ENCODE data around the gene NFASC.

NFASC gene

GRCh38 chr1:204962742-204963632, 92.3 kb downstream of the NFASC start:
- Histone ChIP-seq H3K4me3 (ENCODE audit: insufficient read depth, low read length, poor library complexity, severe bottlenecking) (no peak overlapping the region), H3K27ac (ENCODE audit: low read depth, low read length) (no peak overlapping the region), H3K27me3 (ENCODE audit: low read length) (0 out of 2 replicates have a peak, but pooled peaks cover 3% of the 10 kb centered on the region), H3K36me3 (ENCODE audit: low read length) (no peaks in the 10 kb centered on the region), H3K9ac (ENCODE audit: low read length) (no peak overlapping the region), H3K4me2 (ENCODE audit: low read depth, low read length, poor library complexity, severe bottlenecking) (peak overlapping the region; percentile 21), H3K79me2 (ENCODE audit: insufficient read depth, low read length) (no peaks in the 10 kb centered on the region), H3F3A (ENCODE audit: insufficient read depth) (no peaks in the 10 kb centered on the region), H3K9me2 (replicated peaks; ENCODE audit: insufficient read depth, low read length) (no peaks in the 10 kb centered on the region), H2AFZ (ENCODE audit: low read depth, low read length, severe bottlenecking) (no peak overlapping the region), H3K9me3 (ENCODE audit: insufficient read depth, low read length) (no peaks in the 10 kb centered on the region), H4K20me1 (ENCODE audit: low read depth, low read length) (no peaks in the 10 kb centered on the region)
- no peak for TF ChIP-seq CTCF (IDR thresholded peaks at IDR 0.05; ENCODE audit: insufficient read depth, low read length, poor library complexity, severe bottlenecking)
- TF ChIP-seq EZH2phosphoT487 (conservative IDR thresholded peaks at IDR 0.05; ENCODE audit: low read length), result no peak

GRCh38 chr1:204967451-204967850, 96.8 kb downstream of the NFASC start:
- Histone ChIP-seq H3F3A (ENCODE audit: insufficient read depth) (no peaks in the 10 kb centered on the region), H3K79me2 (ENCODE audit: insufficient read depth, low read length) (no peaks in the 10 kb centered on the region), H3K27ac (ENCODE audit: low read depth, low read length) (no peak overlapping the region), H3K4me3 (ENCODE audit: insufficient read depth, low read length, poor library complexity, severe bottlenecking) (no peak overlapping the region), H3K4me2 (ENCODE audit: low read depth, low read length, poor library complexity, severe bottlenecking) (no peak overlapping the region), H3K9ac (ENCODE audit: low read length) (no peak overlapping the region), H4K20me1 (ENCODE audit: low read depth, low read length) (no peaks in the 10 kb centered on the region), H3K27me3 (ENCODE audit: low read length) (no peaks in the 10 kb centered on the region; the same call in 1 of the 2 replicates), H2AFZ (ENCODE audit: low read depth, low read length, severe bottlenecking) (no peak overlapping the region), H3K9me2 (replicated peaks; ENCODE audit: insufficient read depth, low read length) (no peaks in the 10 kb centered on the region), H3K9me3 (ENCODE audit: insufficient read depth, low read length) (no peaks in the 10 kb centered on the region), H3K36me3 (ENCODE audit: low read length) (no peaks in the 10 kb centered on the region)
- TF ChIP-seq EZH2phosphoT487 (conservative IDR thresholded peaks at IDR 0.05; ENCODE audit: low read length) (no peak), CTCF (IDR thresholded peaks at IDR 0.05; ENCODE audit: insufficient read depth, low read length, poor library complexity, severe bottlenecking) (no peak)

GRCh38 chr1:204968135-204968534, 97.5 kb downstream of the NFASC start:
- no peaks in the 10 kb centered on the region for H3K9me2 ChIP-seq (replicated peaks; ENCODE audit: insufficient read depth, low read length)
- no peaks in the 10 kb centered on the region for H3K79me2 ChIP-seq (ENCODE audit: insufficient read depth, low read length)
- no peaks in the 10 kb centered on the region for H3K9me3 ChIP-seq (ENCODE audit: insufficient read depth, low read length)
- no peak overlapping the region for H3K27ac ChIP-seq (ENCODE audit: low read depth, low read length)
- H3F3A ChIP-seq (ENCODE audit: insufficient read depth), result no peaks in the 10 kb centered on the region
- no peak overlapping the region for H3K9ac ChIP-seq (ENCODE audit: low read length)
- no peaks in the 10 kb centered on the region for H4K20me1 ChIP-seq (ENCODE audit: low read depth, low read length)
- H2AFZ ChIP-seq (ENCODE audit: low read depth, low read length, severe bottlenecking), result no peak overlapping the region
- H3K36me3 ChIP-seq (ENCODE audit: low read length), result no peaks in the 10 kb centered on the region
- TF ChIP-seq CTCF (IDR thresholded peaks at IDR 0.05; ENCODE audit: insufficient read depth, low read length, poor library complexity, severe bottlenecking) (no peak), EZH2phosphoT487 (conservative IDR thresholded peaks at IDR 0.05; ENCODE audit: low read length) (no peak)
- no peaks in the 10 kb centered on the region; the same call in 1 of the 2 replicates for H3K27me3 ChIP-seq (ENCODE audit: low read length)
- no peak overlapping the region for H3K4me3 ChIP-seq (ENCODE audit: insufficient read depth, low read length, poor library complexity, severe bottlenecking)
- no peak overlapping the region for H3K4me2 ChIP-seq (ENCODE audit: low read depth, low read length, poor library complexity, severe bottlenecking)

Measured in SU-DHL-6 (cell line).